AG09319 (cell line): Measurements from ENCODE around the gene CTIF.

Experiments used
- DNase-seq: peaks from one replicate; pipeline ENCODE4 v3.0.0-alpha.2; 2010; ENCODE audit warnings: low read depth; ENCODE audit errors: extremely low read depth
- TF ChIP-seq, protein P1 (sequence below): IDR thresholded peaks from 2 replicates; pipeline ENCODE4 v1.5.1; 2011; ENCODE audit warnings: low read depth, mild to moderate bottlenecking, inconsistent platforms, low read length, moderate library complexity

The CTIF gene

DNA sequence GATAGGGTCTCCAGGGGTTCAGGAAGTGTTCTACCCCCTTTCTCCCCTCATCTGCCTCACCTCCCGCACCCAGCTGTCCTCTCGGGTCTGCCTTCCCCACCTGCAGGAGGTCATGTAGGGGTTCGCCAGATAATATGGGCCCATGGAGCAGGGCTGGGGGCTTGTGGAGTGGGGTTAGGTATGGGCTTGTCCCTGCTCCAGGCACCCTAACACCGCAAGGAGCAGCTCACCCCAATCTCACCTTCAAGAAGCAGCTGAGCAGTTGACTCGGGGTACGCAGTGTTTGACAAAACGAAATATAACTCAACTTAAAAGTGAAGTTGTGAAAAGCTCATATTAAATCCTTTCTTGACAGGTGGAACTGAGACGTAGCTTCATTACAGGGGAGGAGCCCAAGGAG, 99.6 kb downstream of the CTIF start:
- TF ChIP-seq, protein P1, sequence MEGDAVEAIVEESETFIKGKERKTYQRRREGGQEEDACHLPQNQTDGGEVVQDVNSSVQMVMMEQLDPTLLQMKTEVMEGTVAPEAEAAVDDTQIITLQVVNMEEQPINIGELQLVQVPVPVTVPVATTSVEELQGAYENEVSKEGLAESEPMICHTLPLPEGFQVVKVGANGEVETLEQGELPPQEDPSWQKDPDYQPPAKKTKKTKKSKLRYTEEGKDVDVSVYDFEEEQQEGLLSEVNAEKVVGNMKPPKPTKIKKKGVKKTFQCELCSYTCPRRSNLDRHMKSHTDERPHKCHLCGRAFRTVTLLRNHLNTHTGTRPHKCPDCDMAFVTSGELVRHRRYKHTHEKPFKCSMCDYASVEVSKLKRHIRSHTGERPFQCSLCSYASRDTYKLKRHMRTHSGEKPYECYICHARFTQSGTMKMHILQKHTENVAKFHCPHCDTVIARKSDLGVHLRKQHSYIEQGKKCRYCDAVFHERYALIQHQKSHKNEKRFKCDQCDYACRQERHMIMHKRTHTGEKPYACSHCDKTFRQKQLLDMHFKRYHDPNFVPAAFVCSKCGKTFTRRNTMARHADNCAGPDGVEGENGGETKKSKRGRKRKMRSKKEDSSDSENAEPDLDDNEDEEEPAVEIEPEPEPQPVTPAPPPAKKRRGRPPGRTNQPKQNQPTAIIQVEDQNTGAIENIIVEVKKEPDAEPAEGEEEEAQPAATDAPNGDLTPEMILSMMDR = no peak
- no peak for DNase-seq

DNA sequence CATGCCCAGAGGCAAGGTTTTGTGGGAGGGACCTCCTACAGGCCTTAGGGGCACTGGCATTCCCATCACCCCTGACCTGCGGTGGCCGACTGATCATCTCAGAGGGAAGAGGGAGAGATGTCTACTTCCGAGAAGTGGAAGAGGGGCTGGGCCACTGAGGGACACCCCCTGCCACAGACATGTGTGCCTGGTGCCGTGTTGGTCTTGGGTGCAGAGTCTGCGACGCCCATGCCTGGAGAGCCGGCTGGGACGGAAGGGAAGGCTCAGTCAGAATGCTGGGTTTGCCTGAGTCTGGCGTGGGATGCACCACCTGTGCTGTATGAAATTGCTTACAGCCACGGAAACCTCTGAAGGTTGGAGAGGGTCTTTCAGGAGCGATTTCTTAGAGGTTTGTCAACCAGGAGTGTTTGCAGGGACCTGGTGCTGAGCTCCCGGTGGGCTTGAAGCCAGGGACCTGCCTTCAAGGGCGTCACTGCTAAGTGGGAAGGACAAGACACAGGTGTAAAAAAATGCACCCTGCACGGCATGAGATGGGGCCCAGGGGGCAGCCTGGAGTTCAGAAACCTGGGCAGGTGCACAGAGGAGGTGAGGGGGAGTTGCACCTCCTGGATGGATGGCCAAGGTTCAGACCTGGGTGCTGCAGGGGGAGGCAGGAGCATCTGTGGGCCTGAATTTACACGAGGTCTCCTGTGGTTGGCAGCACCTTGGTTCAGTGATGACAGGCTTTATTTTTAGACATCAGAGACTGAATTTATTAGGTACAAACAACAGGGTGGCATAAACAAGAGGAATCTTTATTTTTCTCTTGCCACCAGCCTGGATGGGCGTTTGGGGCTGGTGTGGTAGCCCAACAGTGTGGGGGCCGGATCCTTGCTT, 100.3 kb downstream of the CTIF start:
- TF ChIP-seq, protein P1 = no peak
- no peak for DNase-seq

DNA sequence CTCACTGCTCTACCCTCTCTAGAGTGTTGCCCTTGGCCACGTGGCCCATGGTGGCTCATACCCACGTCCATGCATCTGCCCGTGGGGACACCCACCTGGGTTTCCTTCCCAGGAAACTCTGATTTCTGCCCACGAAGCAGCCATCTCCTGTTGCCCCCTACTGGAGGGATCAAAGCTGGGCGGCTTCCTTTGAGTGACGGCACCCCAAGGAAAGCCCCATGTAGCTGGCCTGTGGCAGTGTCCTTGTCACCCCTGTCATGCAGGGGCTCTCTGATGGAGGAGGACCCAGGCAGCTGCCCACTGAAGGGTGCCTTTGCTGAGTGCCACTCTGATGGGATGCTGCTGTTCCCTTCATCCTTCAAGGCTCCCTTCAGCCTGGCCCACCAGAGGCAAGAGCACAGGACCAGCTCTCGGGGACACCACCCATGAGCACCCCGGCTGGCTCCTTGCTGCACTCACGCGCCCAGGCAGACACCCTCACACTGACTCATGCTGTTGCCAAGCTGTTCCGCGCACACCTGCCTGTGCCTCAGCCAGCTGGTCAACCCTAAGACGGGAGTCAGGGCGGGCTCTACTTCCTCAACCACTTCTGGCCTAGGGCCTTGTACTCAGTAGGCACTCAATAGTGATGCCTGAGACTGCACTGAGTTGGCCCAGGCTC, 101.1 kb downstream of the CTIF start:
- TF ChIP-seq, protein P1 = peak; percentile 25
- DNase-seq = no peak

DNA sequence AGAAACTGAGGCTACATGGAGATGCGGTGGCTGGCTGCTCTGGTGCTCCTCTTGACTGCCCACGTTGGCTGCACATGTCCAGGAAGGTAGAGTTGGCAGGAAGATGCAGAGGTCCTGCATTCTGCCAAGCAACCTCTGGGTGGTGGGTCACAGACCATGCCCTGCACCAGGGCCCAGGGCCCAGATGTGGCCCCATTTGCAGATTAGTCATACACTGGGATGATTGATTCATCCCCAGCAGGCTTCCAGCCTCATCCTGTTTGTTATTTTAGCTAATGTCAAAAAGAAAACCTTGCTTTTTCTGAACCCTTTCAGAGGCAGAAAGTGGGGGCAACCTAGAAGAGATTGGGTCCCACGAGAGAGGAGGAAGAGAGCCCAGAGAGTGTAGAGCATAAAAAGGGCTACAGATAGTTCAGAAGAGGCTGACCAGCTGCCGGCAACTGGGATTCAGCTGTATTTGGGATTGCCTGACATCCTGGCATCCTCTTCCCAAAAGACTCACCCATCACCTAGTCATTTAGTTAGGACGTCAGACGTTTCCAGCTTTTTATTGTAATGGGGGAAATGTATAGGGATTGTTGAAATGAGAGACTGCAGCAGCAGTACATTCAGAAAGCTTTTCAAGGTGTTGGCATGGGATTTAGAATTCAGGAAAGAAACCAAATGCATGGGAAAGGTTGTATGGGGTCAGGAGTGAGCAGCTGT, 101.9 kb downstream of the CTIF start:
- TF ChIP-seq, protein P1 = no peak
- DNase-seq = no peak

DNA sequence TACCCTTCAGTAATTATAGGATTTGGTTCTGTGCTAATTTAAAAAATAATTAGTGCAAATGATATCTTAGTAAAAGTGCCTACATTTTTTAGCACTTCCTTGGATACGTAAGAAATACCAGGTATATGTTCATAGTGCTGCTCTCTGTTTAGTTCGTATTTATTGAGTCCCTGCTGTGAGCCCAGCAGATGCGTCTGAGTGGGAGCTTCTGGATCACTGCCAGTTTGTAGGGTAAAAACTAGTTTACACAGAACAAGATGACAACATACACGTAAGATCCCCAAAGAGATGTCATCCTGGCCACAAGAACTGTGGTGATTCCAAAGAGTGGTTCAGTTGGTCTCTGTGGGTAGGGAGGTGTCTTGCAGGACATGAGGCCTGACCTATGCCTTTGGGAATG, 103.2 kb downstream of the CTIF start:
- TF ChIP-seq, protein P1 = no peak
- DNase-seq = no peak

DNA sequence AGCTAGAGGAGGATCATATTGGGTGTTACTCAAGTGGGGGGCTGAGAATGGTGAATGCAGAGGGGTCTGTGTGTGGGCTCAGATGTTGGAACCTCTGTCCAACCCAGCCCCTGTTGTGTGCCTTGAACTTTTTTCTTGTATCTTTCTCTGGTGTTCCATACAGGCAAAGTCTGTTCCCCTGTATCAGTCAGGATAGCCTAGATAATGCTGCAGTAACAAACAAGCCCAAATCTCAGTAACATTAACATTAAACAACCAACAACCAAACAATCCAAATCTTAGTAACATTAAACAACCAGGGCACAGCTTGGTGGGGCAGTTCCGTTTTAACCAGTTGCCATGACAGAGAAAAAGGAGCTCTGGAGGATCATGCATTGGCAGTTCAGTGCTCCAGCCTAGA, 103.7 kb downstream of the CTIF start:
- no peak for DNase-seq
- TF ChIP-seq, protein P1 = no peak

DNA sequence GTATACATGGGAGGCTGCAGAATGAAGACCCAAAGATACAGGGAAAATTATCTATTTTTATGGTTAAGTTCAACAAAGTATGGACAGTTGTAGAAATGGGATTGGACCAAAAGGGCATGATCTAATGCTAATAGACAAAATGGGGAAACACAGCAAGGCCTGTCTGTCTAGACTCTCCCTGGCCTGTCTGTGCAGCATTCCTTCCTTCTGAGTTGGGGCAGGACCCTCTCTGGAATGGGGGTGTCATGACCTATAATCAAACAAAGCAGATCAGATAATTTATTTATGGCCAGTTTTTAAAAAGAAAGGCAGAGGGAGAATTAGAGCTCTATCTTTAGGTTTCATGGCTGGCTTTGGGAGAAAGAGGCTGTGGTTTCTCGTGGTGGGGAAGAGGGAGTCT, 104.4 kb downstream of the CTIF start:
- DNase-seq = no peak
- TF ChIP-seq, protein P1 = no peak
